OCI-LY7 (cell line): ENCODE measurements around the gene SMARCAD1.

Experiments
- CTCF ChIP-seq: fragments of 200-600 bp; sonication (generic); conservative IDR thresholded peaks from 2 replicates; pipeline ENCODE4 v1.5.1; 2014; ENCODE audit warnings: mild to moderate bottlenecking, antibody characterized with exemption, low read length, moderate library complexity, mixed read lengths
- EZH2phosphoT487 ChIP-seq: fragments of 200-600 bp; sonication (generic); IDR thresholded peaks from 2 replicates; pipeline ENCODE4 v1.6.1; 2018; ENCODE audit warnings: low read depth, borderline replicate concordance, mild to moderate bottlenecking, mixed run types, antibody characterized with exemption, low read length, moderate library complexity, mixed read lengths

GRCh38 chr4:94216394-94216793 is 8.7 kb downstream of the SMARCAD1 start:
- TF ChIP-seq EZH2phosphoT487 (no peak), CTCF (no peak)
